Measurements from ENCODE around the gene CD96. TPM values are rescaled to one million over a fixed set of nuclear protein-coding genes. Genes with fewer than 3 reads are reported as not detected.

Gene CD96
- total RNA-seq, 1 experiment from 2014 or later = not detected

DNA sequence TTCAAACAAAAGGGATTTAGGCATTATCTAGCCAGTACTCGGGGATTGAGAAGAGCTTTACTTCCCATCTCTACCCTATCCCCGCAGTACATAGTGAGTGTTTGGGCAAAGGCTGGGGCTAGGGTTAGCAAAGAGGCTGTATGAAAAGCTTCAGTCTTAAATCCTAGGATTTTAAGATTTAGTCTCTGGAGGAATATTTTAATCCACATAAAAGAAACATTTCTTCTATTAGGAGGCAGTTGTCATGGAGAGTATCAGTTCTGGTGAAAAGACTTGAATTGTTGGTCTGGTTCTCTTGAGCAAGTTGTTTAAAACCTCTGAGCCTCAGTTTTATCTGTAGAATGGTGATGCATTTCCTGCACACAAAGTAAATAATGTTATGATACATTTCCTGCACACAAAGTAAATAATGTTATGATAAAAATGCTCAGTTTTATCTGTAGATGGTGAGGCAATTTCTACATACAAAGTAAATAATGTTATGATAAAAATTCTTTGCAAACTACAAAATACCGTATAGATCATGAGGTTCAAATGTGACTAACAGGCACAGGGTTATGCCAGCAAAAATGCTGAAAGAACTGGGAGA, 107.1 kb downstream of the CD96 start:
- peaks cover 14 to 21% of the 10 kb centered on the region in 2 experiments for H3K4me1 Mint-ChIP-seq
- Histone ChIP-seq H4K91ac (ENCODE audit: insufficient read length, low read depth, low read length) (no peak overlapping the region), H3T11ph (ENCODE audit: low read length) (no peak overlapping the region), H2BK120ac (ENCODE audit: low read depth, low read length, poor library complexity, severe bottlenecking) (no peak overlapping the region), H4K5ac (ENCODE audit: insufficient read length, low read depth, low read length) (no peak overlapping the region), H3K23ac (ENCODE audit: insufficient read length, low read depth, low read length) (no peak overlapping the region), H3K79me1 (ENCODE audit: insufficient read depth, low read depth, low read length, poor library complexity, severe bottlenecking) (no peaks in the 10 kb centered on the region), H3K9ac (ENCODE audit: extremely low read depth, insufficient read length, low read length) (no peak overlapping the region), H2BK5ac (ENCODE audit: insufficient read length, low read length) (no peak overlapping the region), H2BK12ac (ENCODE audit: insufficient read length, low read depth, low read length) (no peak overlapping the region), H3K4ac (ENCODE audit: low read depth, low read length) (no peak overlapping the region), H3K14ac (ENCODE audit: insufficient read depth, low read length) (no peak overlapping the region), H3K18ac (ENCODE audit: insufficient read length, low read depth, low read length) (no peak overlapping the region), H3K79me2 (ENCODE audit: insufficient read depth, low read length) (no peaks in the 10 kb centered on the region), H2BK20ac (ENCODE audit: low read depth, low read length, poor library complexity, severe bottlenecking) (no peak overlapping the region), H2AFZ (ENCODE audit: low read length) (no peak overlapping the region), H3K27me3 (ENCODE audit: insufficient read depth, low read length) (no peaks in the 10 kb centered on the region), H3K27ac (ENCODE audit: insufficient read length, low read depth, low read length) (no peak overlapping the region), H2AK5ac (ENCODE audit: insufficient read length, low read length) (no peak overlapping the region), H4K8ac (replicated peaks; ENCODE audit: insufficient read length, low read depth, low read length) (no peak overlapping the region), H3K4me2 (ENCODE audit: insufficient read depth, insufficient read length, low read length) (no peak overlapping the region), H2BK15ac (ENCODE audit: low read depth, low read length) (no peak overlapping the region), H3K23me2 (ENCODE audit: insufficient read length, low read depth, low read length, poor library complexity, severe bottlenecking) (no peaks in the 10 kb centered on the region), H3K56ac (ENCODE audit: insufficient read length, low read depth, low read length) (no peak overlapping the region), H3K4me1 (ENCODE audit: insufficient read depth, low read length) (peaks cover 3% of the 10 kb centered on the region), H4K20me1 (ENCODE audit: control insufficient read depth, insufficient read depth, insufficient read length) (no peaks in the 10 kb centered on the region), H3K9me3 (ENCODE audit: control insufficient read depth, low read depth, low read length) (no peaks in the 10 kb centered on the region)
- H3K27ac Mint-ChIP-seq = no peak overlapping the region
- no peaks in the 10 kb centered on the region for H3K27me3 Mint-ChIP-seq (ENCODE audit: low read depth)
- H3K4me3 Mint-ChIP-seq = no peak overlapping the region
- WGBS (ENCODE audit: extremely low coverage, insufficient read length, low lambda C conversion rate) = no CpG with 5 or more reads among the region's 3 CpGs
- TF ChIP-seq, protein P1, sequence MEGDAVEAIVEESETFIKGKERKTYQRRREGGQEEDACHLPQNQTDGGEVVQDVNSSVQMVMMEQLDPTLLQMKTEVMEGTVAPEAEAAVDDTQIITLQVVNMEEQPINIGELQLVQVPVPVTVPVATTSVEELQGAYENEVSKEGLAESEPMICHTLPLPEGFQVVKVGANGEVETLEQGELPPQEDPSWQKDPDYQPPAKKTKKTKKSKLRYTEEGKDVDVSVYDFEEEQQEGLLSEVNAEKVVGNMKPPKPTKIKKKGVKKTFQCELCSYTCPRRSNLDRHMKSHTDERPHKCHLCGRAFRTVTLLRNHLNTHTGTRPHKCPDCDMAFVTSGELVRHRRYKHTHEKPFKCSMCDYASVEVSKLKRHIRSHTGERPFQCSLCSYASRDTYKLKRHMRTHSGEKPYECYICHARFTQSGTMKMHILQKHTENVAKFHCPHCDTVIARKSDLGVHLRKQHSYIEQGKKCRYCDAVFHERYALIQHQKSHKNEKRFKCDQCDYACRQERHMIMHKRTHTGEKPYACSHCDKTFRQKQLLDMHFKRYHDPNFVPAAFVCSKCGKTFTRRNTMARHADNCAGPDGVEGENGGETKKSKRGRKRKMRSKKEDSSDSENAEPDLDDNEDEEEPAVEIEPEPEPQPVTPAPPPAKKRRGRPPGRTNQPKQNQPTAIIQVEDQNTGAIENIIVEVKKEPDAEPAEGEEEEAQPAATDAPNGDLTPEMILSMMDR (conservative IDR thresholded peaks at IDR 0.05) = no peak
- H3K9me3 Mint-ChIP-seq = peaks cover 4 to 5% of the 10 kb centered on the region in 2 experiments; a peak in 2 of 5 replicates
- H3K36me3 Mint-ChIP-seq (ENCODE audit: insufficient read depth in 1 of 3, low read depth in 3 of 3) = peaks cover 0 to 3% (median 0%) of the 10 kb centered on the region in 3 experiments; a peak in 1 of 7 replicates
- no peak for DNase-seq
